IMR-90 (cell line): ENCODE data around the gene NHP2. TPM values are rescaled to one million over a fixed set of nuclear protein-coding genes. Genes with fewer than 3 reads are reported as not detected.

Source experiments
- ATAC-seq: fragments of 200-7000 bp; cut with Tn5 transposase; 2 replicates; pipeline ENCODE4 v1.9.1; 2020; ENCODE audit warnings: low read depth, mild to moderate bottlenecking, moderate library complexity
- BruUV-seq: library from RNA; stranded (reverse); fragments of 400-500 nt; replicated peaks from 2 replicates; lab custom pipeline; 2021; lab: Mats Ljungman, UMichigan
- CTCF ChIA-PET: fragments of 300-600 bp; formaldehyde crosslinking; extraction: SDS; loops from one replicate; lab custom pipeline; 2021; ENCODE audit warnings: antibody characterized with exemption; lab: Yijun Ruan, JAX
- POLR2A ChIA-PET: fragments of 300-600 bp; sonication (Branson Sonifier 250); formaldehyde crosslinking; loops from one replicate; lab custom pipeline; 2022; ENCODE audit warnings: antibody characterized with exemption; ENCODE audit not compliant: unreplicated experiment; lab: Charles Lee
- DNase-seq: peaks from one replicate; pipeline ENCODE4 v3.0.0; 2013
- H2AFZ ChIP-seq: replicated peaks from 2 replicates; pipeline ENCODE3; 2013; ENCODE audit warnings: low read length, mild to moderate bottlenecking; ENCODE audit not compliant: poor library complexity
- H2AK5ac ChIP-seq: 2 replicates; pipeline ENCODE4 v1.6.1; 2013; ENCODE audit warnings: low read depth, low read length, inconsistent platforms
- H2AK9ac ChIP-seq: replicated peaks from 2 replicates; pipeline ENCODE3; 2013; ENCODE audit warnings: mild to moderate bottlenecking, low read depth, low read length, moderate library complexity; ENCODE audit not compliant: poor library complexity
- H2BK120ac ChIP-seq: 2 replicates; pipeline ENCODE4 v1.6.1; 2013; ENCODE audit warnings: low read depth, low read length, inconsistent platforms
- H2BK15ac ChIP-seq: 3 replicates; pipeline ENCODE4 v1.6.1; 2013; ENCODE audit warnings: low read depth, low read length, inconsistent platforms
- H2BK20ac ChIP-seq: 2 replicates; pipeline ENCODE4 v1.6.1; 2013; ENCODE audit warnings: low read depth, mild to moderate bottlenecking, inconsistent platforms, low read length, moderate library complexity
- H2BK5ac ChIP-seq: 2 replicates; pipeline ENCODE4 v1.6.1; 2013; ENCODE audit warnings: mild to moderate bottlenecking, low read depth, low read length, inconsistent platforms; ENCODE audit not compliant: poor library complexity, severe bottlenecking
- H3K14ac ChIP-seq: replicated peaks from 2 replicates; pipeline ENCODE4 v1.6.1; 2013; ENCODE audit warnings: low read depth, low read length, inconsistent platforms
- H3K18ac ChIP-seq: 2 replicates; pipeline ENCODE4 v1.6.1; 2013; ENCODE audit warnings: low read depth, low read length, control low read depth
- H3K23ac ChIP-seq: 2 replicates; pipeline ENCODE4 v1.6.1; 2013; ENCODE audit warnings: low read depth, low read length, inconsistent platforms
- H3K27ac ChIP-seq: 2 replicates; pipeline ENCODE4 v1.5.1; 2013; ENCODE audit warnings: mild to moderate bottlenecking, control low read depth, low read length; ENCODE audit not compliant: insufficient read depth
- H3K27me3 ChIP-seq: 2 replicates; pipeline ENCODE4 v1.6.1; 2013; ENCODE audit warnings: low read length; ENCODE audit not compliant: control insufficient read depth, insufficient read depth
- H3K36me3 ChIP-seq: 2 replicates; pipeline ENCODE4 v1.6.1; 2013; ENCODE audit warnings: low read length, mixed read lengths; ENCODE audit not compliant: control insufficient read depth, insufficient read depth
- H3K4ac ChIP-seq: 2 replicates; pipeline ENCODE4 v1.6.1; 2013; ENCODE audit warnings: low read depth, low read length, inconsistent platforms
- H3K4me1 ChIP-seq: 2 replicates; pipeline ENCODE4 v1.6.1; 2013; ENCODE audit warnings: low read length, mixed read lengths; ENCODE audit not compliant: control insufficient read depth, insufficient read depth
- H3K4me2 ChIP-seq: 2 replicates; pipeline ENCODE4 v1.6.1; 2013; ENCODE audit warnings: low read depth, mild to moderate bottlenecking, control low read depth, low read length, moderate library complexity
- H3K4me3 ChIP-seq: 2 replicates; pipeline ENCODE4 v1.5.1; 2013; ENCODE audit warnings: low read depth, mild to moderate bottlenecking, control low read depth, low read length, moderate library complexity; ENCODE audit not compliant: insufficient read depth
- H3K56ac ChIP-seq: 2 replicates; pipeline ENCODE4 v1.6.1; 2013; ENCODE audit warnings: low read length, inconsistent platforms; ENCODE audit not compliant: insufficient read depth; ENCODE audit errors: extremely low read depth
- H3K79me1 ChIP-seq, 2 experiments: 2 replicates each; pipeline ENCODE4 v1.6.1; 2013; ENCODE audit warnings: low read length in 2 of 2, inconsistent platforms in 1 of 2, low read depth in 1 of 2
- H3K9ac ChIP-seq: 2 replicates; pipeline ENCODE4 v1.6.1; 2013; ENCODE audit warnings: low read depth, low read length, control low read depth
- H3K9me1 ChIP-seq: 2 replicates; pipeline ENCODE4 v1.6.1; 2013; ENCODE audit warnings: low read length, inconsistent platforms; ENCODE audit not compliant: insufficient read depth
- H3K9me3 ChIP-seq: 2 replicates; pipeline ENCODE4 v1.6.1; 2013; ENCODE audit warnings: low read length; ENCODE audit not compliant: control insufficient read depth, insufficient read depth
- H4K20me1 ChIP-seq: 2 replicates; pipeline ENCODE4 v1.6.1; 2013; ENCODE audit warnings: low read length, inconsistent platforms; ENCODE audit not compliant: insufficient read depth
- H4K5ac ChIP-seq: 2 replicates; pipeline ENCODE4 v1.6.1; 2013; ENCODE audit warnings: mild to moderate bottlenecking, low read depth, low read length, control low read depth
- H4K8ac ChIP-seq, 2 experiments: 2 replicates each; pipeline ENCODE4 v1.6.1; 2013; ENCODE audit warnings: low read depth in 2 of 2, low read length in 2 of 2, control low read depth in 1 of 2, inconsistent platforms in 1 of 2
- H4K91ac ChIP-seq: 2 replicates; pipeline ENCODE4 v1.6.1; 2013; ENCODE audit warnings: low read depth, low read length, inconsistent platforms; ENCODE audit not compliant: insufficient read depth
- CEBPB ChIP-seq: IDR thresholded peaks from 2 replicates; pipeline ENCODE4 v1.6.1; 2012; ENCODE audit warnings: low read depth, low read length, improper control_type of control experiment
- FOS ChIP-seq: fragments of 150-350 bp; IDR thresholded peaks from 2 replicates; pipeline ENCODE4 v1.6.1; 2016; ENCODE audit warnings: low read depth, low read length
- MAFK ChIP-seq: IDR thresholded peaks from 2 replicates; pipeline ENCODE4 v1.6.1; 2012; ENCODE audit warnings: low read depth, low read length, improper control_type of control experiment
- NFE2L2 ChIP-seq: fragments of 150-350 bp; IDR thresholded peaks from 2 replicates; pipeline ENCODE4 v1.6.1; 2016; ENCODE audit warnings: low read depth, mild to moderate bottlenecking, low read length
- RCOR1 ChIP-seq: IDR thresholded peaks from 2 replicates; pipeline ENCODE4 v1.6.1; 2012; ENCODE audit warnings: mild to moderate bottlenecking, low read length, improper control_type of control experiment; ENCODE audit not compliant: insufficient replicate concordance
- SMC3 ChIP-seq: fragments of 150-350 bp; IDR thresholded peaks from 2 replicates; pipeline ENCODE4 v1.6.1; 2016; ENCODE audit warnings: low read depth, mild to moderate bottlenecking, antibody characterized with exemption, low read length, moderate library complexity
- WGBS, 2 experiments: methylation state at CpG; one replicate each; pipeline versions ENCODE4 v1.1.5 to v1.1.7; 2013; ENCODE audit warnings: missing lambda C conversion rate in 2 of 2; ENCODE audit not compliant: insufficient read length in 1 of 2; ENCODE audit errors: extremely low coverage in 2 of 2; 5-methylcytosine and 5-hydroxymethylcytosine counted together
- dilution Hi-C: fragments of 300-500 bp; cut with HindIII; formaldehyde crosslinking; loops from one replicate; pipeline ENCODE4 v1.14.3; 2018; ENCODE audit warnings: low sequenced_read_pairs; ENCODE audit not compliant: unreplicated experiment
- in situ Hi-C: fragments of 300-500 bp; cut with MboI; formaldehyde crosslinking; loops from 3 replicates; pipeline ENCODE4 v1.14.3; 2019; ENCODE audit warnings: low sequenced_read_pairs, inconsistent platforms, mixed read lengths
- intact Hi-C: fragments of 100-400 bp; cut with micrococcal nuclease; formaldehyde crosslinking; loops from 2 replicates; pipeline ENCODE4 v1.10.0; 2022
- polyA plus RNA-seq, 3 experiments: library from polyadenylated mRNA; depleted of rRNA; stranded (reverse); fragments of >200 nt; gene quantifications; 2 replicates each; pipeline ENCODE4 v1.2.3, GENCODE V29; 2012; ENCODE audit warnings: low replicate concordance in 1 of 3
- total RNA-seq: library from RNA; depleted of rRNA; stranded (reverse); fragments of >200 nt; gene quantifications from 2 replicates; pipeline ENCODE4 v1.2.3, GENCODE V29; 2012
- TF ChIP-seq, protein P1 (sequence below): fragments of 150-350 bp; IDR thresholded peaks from 2 replicates; pipeline ENCODE4 v1.6.1; 2017; ENCODE audit warnings: mild to moderate bottlenecking, antibody characterized with exemption, low read length, low read depth

The NHP2 gene
- total and polyA plus RNA-seq, 2 of the 4 experiments (the other 2 are of a cell fraction) = 180 to 278 TPM

DNA sequence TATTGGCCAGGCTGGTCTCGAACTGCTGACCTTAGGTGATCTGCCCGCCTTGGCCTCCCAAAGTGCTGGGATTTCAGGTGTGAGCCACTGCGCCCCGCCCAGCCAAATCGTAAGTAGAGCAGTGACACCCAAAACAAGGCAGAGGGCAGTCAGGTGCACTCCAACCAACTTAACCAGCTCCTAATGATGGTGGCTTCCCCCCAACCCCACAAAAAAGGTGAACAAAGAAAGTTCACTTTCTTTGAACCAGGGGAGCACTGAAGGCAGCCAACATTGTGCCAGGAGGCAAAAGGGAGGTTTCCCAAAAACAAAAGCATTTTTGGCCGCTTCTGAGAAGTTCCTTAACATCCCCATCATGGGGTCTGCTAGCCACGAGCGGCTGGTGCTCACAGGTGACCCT is 23.9 kb upstream of the NHP2 start:
- no peak overlapping the region for H3K23ac ChIP-seq
- H3K14ac ChIP-seq = no peak overlapping the region
- H2AFZ ChIP-seq = no peak overlapping the region
- no peak for DNase-seq
- BruUV-seq = no TSS peak
- H3K4me2 ChIP-seq = no peak overlapping the region
- H3K4me3 ChIP-seq = no peak overlapping the region
- ATAC-seq = no peak
- no peaks in the 10 kb centered on the region for H3K36me3 ChIP-seq
- dilution Hi-C loops = no loop called here
- in situ Hi-C loops = no loop called here
- POLR2A ChIA-PET = no interaction called here
- H4K5ac ChIP-seq = no peak overlapping the region
- H2AK5ac ChIP-seq = no peak overlapping the region
- intact Hi-C loops = no loop called here
- no peaks in the 10 kb centered on the region for H3K79me1 ChIP-seq
- no peak overlapping the region for H3K27ac ChIP-seq
- no peak overlapping the region for H3K4ac ChIP-seq
- H2BK120ac ChIP-seq = no peak overlapping the region
- no peak overlapping the region for H2BK20ac ChIP-seq
- no peak overlapping the region for H2BK15ac ChIP-seq
- peaks cover 2% of the 10 kb centered on the region; the same call in 1 of the 2 replicates for H3K27me3 ChIP-seq
- TF ChIP-seq MAFK = no peak
- TF ChIP-seq, protein P1, sequence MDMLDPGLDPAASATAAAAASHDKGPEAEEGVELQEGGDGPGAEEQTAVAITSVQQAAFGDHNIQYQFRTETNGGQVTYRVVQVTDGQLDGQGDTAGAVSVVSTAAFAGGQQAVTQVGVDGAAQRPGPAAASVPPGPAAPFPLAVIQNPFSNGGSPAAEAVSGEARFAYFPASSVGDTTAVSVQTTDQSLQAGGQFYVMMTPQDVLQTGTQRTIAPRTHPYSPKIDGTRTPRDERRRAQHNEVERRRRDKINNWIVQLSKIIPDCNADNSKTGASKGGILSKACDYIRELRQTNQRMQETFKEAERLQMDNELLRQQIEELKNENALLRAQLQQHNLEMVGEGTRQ = no peak
- TF ChIP-seq RCOR1 = no peak
- TF ChIP-seq CEBPB = no peak
- TF ChIP-seq NFE2L2 = no peak
- no peak for TF ChIP-seq FOS
- no peak for TF ChIP-seq SMC3
- no peak overlapping the region for H4K91ac ChIP-seq
- H3K9me1 ChIP-seq = no peaks in the 10 kb centered on the region
- H3K56ac ChIP-seq = no peak overlapping the region
- H3K9ac ChIP-seq = no peak overlapping the region
- no peak overlapping the region for H4K8ac ChIP-seq
- H3K9me3 ChIP-seq = peaks cover 3% of the 10 kb centered on the region; the same call in 1 of the 2 replicates
- no peaks in the 10 kb centered on the region for H3K4me1 ChIP-seq
- no peak overlapping the region for H3K18ac ChIP-seq
- no CpG with 5 or more reads among the region's 8 CpGs for WGBS, 2 experiments
- H4K20me1 ChIP-seq = no peaks in the 10 kb centered on the region
- CTCF ChIA-PET = no interaction called here
- no peak overlapping the region for H2BK5ac ChIP-seq
- H2AK9ac ChIP-seq = no peak overlapping the region
